Measurements from ENCODE around the gene SKOR2.

GRCh38 chr18:47284721-47285395 lies 33.4 kb upstream of the SKOR2 start:
- TF ChIP-seq POLR2AphosphoS5 (IDR thresholded peaks at IDR 0.05) (no peak), CTCF (IDR thresholded peaks at IDR 0.05 in 8 of 11, conservative IDR thresholded peaks at IDR 0.05 in 3 of 11) (no peak)

Data from spleen (tissue), 7 donors.